Effector memory CD4-positive, alpha-beta T cell (primary cell): ENCODE data around the gene GUCA2A.
"Not testable (repeated sequence)": the region's sequence is repeated elsewhere in the genome, so short reads cannot be mapped to it uniquely, and the experiment has no call there.

ENCODE experiments used
- DNase-seq, 3 donors: peaks; one replicate each; pipeline ENCODE4 v3.0.0-alpha.2; 2020
- H3K27ac ChIP-seq: 2 replicates; pipeline ENCODE4 v1.7.0; 2013; ENCODE audit warnings: mild to moderate bottlenecking, low read length, moderate library complexity; ENCODE audit not compliant: insufficient read depth, poor library complexity, severe bottlenecking
- H3K27me3 ChIP-seq: replicated peaks from 2 replicates; pipeline ENCODE4 v1.7.0; 2013; ENCODE audit warnings: mild to moderate bottlenecking, low read length; ENCODE audit not compliant: insufficient read depth, control insufficient read depth, poor library complexity, severe bottlenecking
- H3K36me3 ChIP-seq: 2 replicates; pipeline ENCODE4 v1.7.0; 2013; ENCODE audit warnings: mild to moderate bottlenecking, low read length, moderate library complexity; ENCODE audit not compliant: control insufficient read depth, insufficient read depth
- H3K4me1 ChIP-seq: 2 replicates; pipeline ENCODE4 v1.7.0; 2013; ENCODE audit warnings: low read length, mild to moderate bottlenecking; ENCODE audit not compliant: control insufficient read depth, insufficient read depth, poor library complexity, severe bottlenecking
- H3K4me3 ChIP-seq: 2 replicates; pipeline ENCODE4 v1.7.0; 2013; ENCODE audit warnings: low read length, low read depth, mild to moderate bottlenecking; ENCODE audit not compliant: insufficient read depth, poor library complexity, severe bottlenecking
- H3K9me3 ChIP-seq: 2 replicates; pipeline ENCODE4 v1.7.0; 2013; ENCODE audit warnings: mild to moderate bottlenecking, low read length, moderate library complexity; ENCODE audit not compliant: control insufficient read depth
- total RNA-seq, 3 donors: gene quantifications; one replicate each; lab custom pipeline; 2026; lab: John Stamatoyannopoulos, UW

Gene GUCA2A, protein sequence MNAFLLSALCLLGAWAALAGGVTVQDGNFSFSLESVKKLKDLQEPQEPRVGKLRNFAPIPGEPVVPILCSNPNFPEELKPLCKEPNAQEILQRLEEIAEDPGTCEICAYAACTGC
- 0 reads per million in 3 donors for total RNA-seq

GRCh38 chr1:42164551-42165420 lies at the start of gene GUCA2A:
GUCA2A (minus strand) TSS chr1:42164745; CDS start chr1:42164712, 33 bp downstream.
- no peaks in the 10 kb centered on the region for H3K27me3 ChIP-seq
- H3K4me1 ChIP-seq, result no peaks in the 10 kb centered on the region
- DNase-seq, result no peak
- H3K27ac ChIP-seq, result no peak within 1 kb of the TSS
- no peaks in the 10 kb centered on the region for H3K36me3 ChIP-seq
- H3K9me3 ChIP-seq, result no peaks in the 10 kb centered on the region
- no peak within 1 kb of the TSS for H3K4me3 ChIP-seq

DNA sequence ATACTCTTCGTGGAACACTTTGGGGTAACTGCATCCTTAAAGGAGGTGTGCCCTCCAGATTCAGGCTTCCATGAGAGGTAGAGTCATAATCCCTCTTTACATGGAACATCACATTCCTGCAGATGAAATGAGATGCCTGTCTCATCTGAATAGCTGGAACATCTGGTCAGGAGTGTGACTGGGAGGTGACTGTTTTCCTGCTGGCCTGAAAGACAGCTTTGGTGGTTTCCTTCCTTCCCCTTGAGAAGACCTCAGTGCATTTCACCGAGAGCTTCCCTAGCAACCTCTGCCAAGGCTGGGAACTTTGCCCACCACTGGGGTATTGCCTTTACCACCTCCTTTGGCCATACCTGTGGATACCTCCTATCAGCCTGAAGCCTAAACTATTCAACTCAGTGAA lies 46.7 kb upstream of the GUCA2A start:
- H3K9me3 ChIP-seq, result no peaks in the 10 kb centered on the region
- no peaks in the 10 kb centered on the region for H3K4me1 ChIP-seq
- peaks cover 15% of the 10 kb centered on the region for H3K36me3 ChIP-seq
- H3K27me3 ChIP-seq, result no peaks in the 10 kb centered on the region
- H3K27ac ChIP-seq, result no peak overlapping the region
- DNase-seq, result no peak
- no peak overlapping the region for H3K4me3 ChIP-seq

DNA sequence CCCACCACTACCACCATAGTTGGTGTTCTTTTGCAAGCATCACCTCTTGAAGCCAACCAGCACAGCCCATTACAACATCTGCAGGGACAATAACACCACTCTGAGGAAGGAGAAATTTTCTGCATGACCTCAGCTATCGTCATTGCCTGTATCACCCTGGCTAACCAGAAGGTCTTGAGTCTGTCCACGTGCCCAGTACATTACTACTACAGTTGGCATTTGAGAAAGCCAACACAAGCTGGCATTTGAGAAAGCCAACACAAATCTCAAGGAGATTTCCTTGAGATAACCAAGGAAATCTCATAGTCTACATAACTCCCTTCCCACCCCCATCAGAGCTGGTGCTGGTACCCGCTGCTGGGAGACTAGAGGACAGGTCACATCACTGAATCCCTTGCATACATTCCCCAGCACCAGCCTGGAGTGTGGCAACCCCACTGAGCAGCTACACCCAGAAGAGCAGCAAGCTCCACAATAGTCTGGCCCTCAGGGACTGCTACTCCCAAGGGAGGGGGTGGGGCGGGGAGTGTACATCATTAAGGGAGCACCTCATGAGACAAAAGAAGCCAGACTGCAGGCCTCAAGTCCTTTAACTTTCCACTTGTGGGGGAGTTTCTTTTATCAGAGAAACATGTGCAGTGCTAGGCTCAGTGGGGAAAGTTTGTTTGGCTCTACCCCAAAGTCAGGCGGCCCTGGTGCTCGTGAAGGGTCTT lies 46.0 kb upstream of the GUCA2A start:
- Histone ChIP-seq H3K27me3 (no peaks in the 10 kb centered on the region), H3K9me3 (no peaks in the 10 kb centered on the region), H3K4me3 (no peak overlapping the region), H3K27ac (no peak overlapping the region), H3K36me3 (peaks cover 15% of the 10 kb centered on the region), H3K4me1 (no peaks in the 10 kb centered on the region)
- DNase-seq, result no peak

GRCh38 chr1:42209526-42210251 lies 45.1 kb upstream of the GUCA2A start:
- no peak overlapping the region for H3K4me3 ChIP-seq
- no peaks in the 10 kb centered on the region for H3K4me1 ChIP-seq
- peaks cover 13% of the 10 kb centered on the region for H3K36me3 ChIP-seq
- H3K27ac ChIP-seq, result no peak overlapping the region
- no peaks in the 10 kb centered on the region for H3K27me3 ChIP-seq
- DNase-seq, result no peak
- H3K9me3 ChIP-seq, result no peaks in the 10 kb centered on the region

DNA sequence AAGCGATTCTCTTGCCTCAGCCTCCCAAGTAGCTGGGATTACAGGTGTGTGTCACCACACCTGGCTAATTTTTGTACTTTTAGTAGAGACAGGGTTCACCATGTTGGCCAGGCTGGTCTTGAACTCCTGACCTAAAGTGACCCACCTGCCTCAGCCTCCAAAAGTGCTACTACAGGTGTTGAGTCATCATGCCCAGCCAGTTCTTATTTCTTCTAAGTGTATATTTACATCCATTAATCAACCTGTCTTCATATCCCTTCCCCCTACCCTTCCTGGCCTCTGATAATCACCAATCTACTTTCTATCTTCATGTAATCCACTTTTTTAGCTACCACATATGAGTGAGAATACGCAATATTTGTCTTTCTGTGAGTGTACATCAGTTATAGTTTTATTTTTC lies 42.4 kb upstream of the GUCA2A start:
- not testable (repeated sequence) for DNase-seq, H3K27me3 ChIP-seq, H3K9me3 ChIP-seq, H3K4me3 ChIP-seq, H3K4me1 ChIP-seq, H3K27ac ChIP-seq
- peaks cover 22% of the 10 kb centered on the region for H3K36me3 ChIP-seq

GRCh38 chr1:42206164-42206563 lies 41.6 kb upstream of the GUCA2A start:
- Histone ChIP-seq H3K4me1 (no peaks in the 10 kb centered on the region), H3K36me3 (peaks cover 22% of the 10 kb centered on the region), H3K4me3 (no peak overlapping the region), H3K27ac (no peak overlapping the region), H3K9me3 (no peaks in the 10 kb centered on the region), H3K27me3 (no peaks in the 10 kb centered on the region)
- DNase-seq, result no peak

- no peaks in the 10 kb centered on the region for H3K9me3 ChIP-seq
- no peaks in the 10 kb centered on the region for H3K4me1 ChIP-seq
- peaks cover 25% of the 10 kb centered on the region for H3K36me3 ChIP-seq
- no peak overlapping the region for H3K4me3 ChIP-seq
- no peaks in the 10 kb centered on the region for H3K27me3 ChIP-seq
- DNase-seq, result no peak
- no peak overlapping the region for H3K27ac ChIP-seq
Measured at GRCh38 chr1:42201986-42202385, 37.4 kb upstream of the GUCA2A start.

DNA sequence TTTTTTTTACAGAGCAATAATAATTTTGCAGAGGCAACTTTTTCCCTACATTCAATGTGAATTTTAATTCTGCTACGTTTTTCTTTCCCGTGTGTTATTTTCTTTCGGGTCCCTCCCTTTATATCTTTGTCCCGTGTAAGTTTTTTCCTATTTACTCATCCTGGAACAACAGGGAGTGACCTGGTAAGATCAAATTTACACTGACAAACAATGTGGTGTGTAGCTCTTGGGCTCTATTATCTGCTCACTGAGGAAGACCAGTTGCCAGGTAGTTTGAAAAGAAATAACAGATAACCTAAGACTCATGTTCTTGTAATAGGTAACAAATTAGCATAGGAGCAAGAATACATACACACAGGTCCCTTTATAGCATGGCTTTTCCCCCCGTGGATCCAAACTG lies 33.7 kb upstream of the GUCA2A start:
- H3K36me3 ChIP-seq, result peaks cover 51% of the 10 kb centered on the region

GRCh38 chr1:42195841-42196240 lies 31.3 kb upstream of the GUCA2A start:
- Histone ChIP-seq H3K4me1 (no peaks in the 10 kb centered on the region), H3K27ac (no peak overlapping the region), H3K9me3 (no peaks in the 10 kb centered on the region), H3K4me3 (no peak overlapping the region), H3K27me3 (no peaks in the 10 kb centered on the region), H3K36me3 (peaks cover 52% of the 10 kb centered on the region)
- no peak for DNase-seq

More for the DNA sequence above, 33.7 kb upstream of the GUCA2A start:
- Histone ChIP-seq H3K27ac (no peak overlapping the region), H3K4me1 (no peaks in the 10 kb centered on the region), H3K9me3 (no peaks in the 10 kb centered on the region), H3K4me3 (no peak overlapping the region), H3K27me3 (no peaks in the 10 kb centered on the region)
- DNase-seq, result no peak
